ENCODE data around the gene CEACAM6. TPM values are rescaled to one million over a fixed set of nuclear protein-coding genes. Genes with fewer than 3 reads are reported as not detected.

Gene CEACAM6
- total and polyA plus RNA-seq, 2 of the 13 experiments (the other 11 are each of a cell fraction or from before 2014, with no cell fraction given): not detected

DNA sequence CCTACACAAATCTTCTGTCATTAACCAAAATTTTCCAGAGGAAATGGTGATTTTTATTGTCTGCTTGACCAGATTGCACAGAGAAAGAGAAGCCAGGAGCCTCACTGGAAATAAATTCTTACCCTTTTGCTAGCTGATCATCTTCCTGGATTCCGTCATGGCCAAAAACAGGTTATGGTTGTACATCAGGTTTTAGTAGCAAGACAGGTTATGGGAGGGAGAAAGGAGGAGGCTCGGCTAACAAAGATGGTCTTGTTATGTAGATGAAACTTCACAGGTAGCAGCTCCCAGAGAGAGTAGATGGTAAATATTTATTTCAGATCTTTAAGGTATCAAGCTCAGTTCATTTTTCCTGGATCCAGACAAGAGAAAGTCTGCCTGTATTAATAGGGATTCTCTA lies 21.4 kb downstream of the CEACAM6 start (continued):
- TF ChIP-seq HCFC1 (IDR thresholded peaks at IDR 0.05; ENCODE audit: low read depth, low read length) (no peak), AHDC1 (CRISPR knock-in tag; IDR thresholded peaks at IDR 0.05; ENCODE audit: borderline replicate concordance) (no peak), ZSCAN5A (CRISPR knock-in tag; IDR thresholded peaks at IDR 0.05; ENCODE audit: borderline replicate concordance) (no peak), NFE2L2 (IDR thresholded peaks at IDR 0.05; ENCODE audit: low read length) (no peak)
- TF ChIP-seq, protein P1, sequence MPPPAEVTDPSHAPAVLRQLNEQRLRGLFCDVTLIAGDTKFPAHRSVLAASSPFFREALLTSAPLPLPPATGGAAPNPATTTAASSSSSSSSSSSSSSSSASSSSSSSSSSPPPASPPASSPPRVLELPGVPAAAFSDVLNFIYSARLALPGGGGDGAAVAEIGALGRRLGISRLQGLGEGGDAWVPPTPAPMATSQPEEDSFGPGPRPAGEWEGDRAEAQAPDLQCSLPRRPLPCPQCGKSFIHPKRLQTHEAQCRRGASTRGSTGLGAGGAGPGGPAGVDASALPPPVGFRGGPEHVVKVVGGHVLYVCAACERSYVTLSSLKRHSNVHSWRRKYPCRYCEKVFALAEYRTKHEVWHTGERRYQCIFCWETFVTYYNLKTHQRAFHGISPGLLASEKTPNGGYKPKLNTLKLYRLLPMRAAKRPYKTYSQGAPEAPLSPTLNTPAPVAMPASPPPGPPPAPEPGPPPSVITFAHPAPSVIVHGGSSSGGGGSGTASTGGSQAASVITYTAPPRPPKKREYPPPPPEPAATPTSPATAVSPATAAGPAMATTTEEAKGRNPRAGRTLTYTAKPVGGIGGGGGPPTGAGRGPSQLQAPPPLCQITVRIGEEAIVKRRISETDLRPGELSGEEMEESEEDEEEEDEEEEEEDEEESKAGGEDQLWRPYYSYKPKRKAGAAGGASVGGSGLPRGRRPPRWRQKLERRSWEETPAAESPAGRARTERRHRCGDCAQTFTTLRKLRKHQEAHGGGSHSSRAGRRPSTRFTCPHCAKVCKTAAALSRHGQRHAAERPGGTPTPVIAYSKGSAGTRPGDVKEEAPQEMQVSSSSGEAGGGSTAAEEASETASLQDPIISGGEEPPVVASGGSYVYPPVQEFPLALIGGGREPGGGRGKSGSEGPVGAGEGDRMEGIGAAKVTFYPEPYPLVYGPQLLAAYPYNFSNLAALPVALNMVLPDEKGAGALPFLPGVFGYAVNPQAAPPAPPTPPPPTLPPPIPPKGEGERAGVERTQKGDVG (CRISPR knock-in tag; IDR thresholded peaks at IDR 0.05; ENCODE audit: borderline replicate concordance): no peak
